ENCODE results near the gene TMED4. TPM values are rescaled to one million over a fixed set of nuclear protein-coding genes. Genes with fewer than 3 reads are reported as not detected.
A peak's percentile ranks its signal among the peaks of the same experiment; 100 is the strongest.

The TMED4 gene
- total RNA-seq = 10 to 100 TPM; 54.9 to 97.9 (median 66.4) TPM

GRCh38 chr7:44581879-44582603, at the start of gene TMED4:
TSS of gene TMED4 (minus strand) at chr7:44582231. CDS start at chr7:44582206, 25 bp downstream.
- Histone ChIP-seq H3K27ac (peak within 1 kb of the TSS; percentile 87 to 92), H3K4me1 (replicated peaks in 1 of 2) (peaks cover 12 to 16% of the 10 kb centered on the region in 2 donors), H3K4me3 (peak within 1 kb of the TSS; percentile 53 to 87 (median 74))
- in situ Hi-C loops (cut with MboI; ENCODE audit: low pct_unique_long_range_greater_than_20kb in 2 of 9, low sequenced_read_pairs in 9 of 9, unreplicated experiment in 9 of 9) = loop anchor here in 6 of 9 experiments (25.0 kb wide), 4 partner anchors 180 to 555 kb away; partner anchors contain the start of genes H2AZ2 (in 3 of the 6) and TBRG4 (in 1 of the 6)
- peak; percentile 82 to 96 (median 94) for ATAC-seq (replicated peaks in 6 of 8)
- WGBS, 10 experiments = 0% methylated on average over 1 to 2 of the region's 71 CpGs; no CpG with 5 or more reads in 8 of the 10 experiments

GRCh38 chr7:44631458-44632115, 49.6 kb upstream of the TMED4 start:
- H3K4me1 ChIP-seq (replicated peaks in 1 of 2) = peaks cover 4 to 15% of the 10 kb centered on the region in 2 donors
- H3K27ac ChIP-seq = no peak overlapping the region
- peak in 2 of 8 experiments; percentile 16 to 34 for ATAC-seq (replicated peaks in 6 of 8)
- no peak overlapping the region for H3K4me3 ChIP-seq
- WGBS, 10 experiments = 46 to 100% (median 79%) methylated on average over 1 to 6 of the region's 6 CpGs; no CpG with 5 or more reads in 1 of the 10 experiments
- in situ Hi-C loops (cut with MboI; ENCODE audit: low pct_unique_long_range_greater_than_20kb in 2 of 9, low sequenced_read_pairs in 9 of 9, unreplicated experiment in 9 of 9) = no loop called here

- ATAC-seq (replicated peaks in 6 of 8) = no peak
- 55 to 100% (median 77%) methylated on average over 1 to 10 of the region's 11 CpGs for WGBS, 10 experiments
- in situ Hi-C loops (cut with MboI; ENCODE audit: low pct_unique_long_range_greater_than_20kb in 2 of 9, low sequenced_read_pairs in 9 of 9, unreplicated experiment in 9 of 9) = no loop called here
- Histone ChIP-seq H3K27ac (no peak overlapping the region), H3K4me1 (replicated peaks in 1 of 2) (peaks cover 4 to 15% of the 10 kb centered on the region in 2 donors), H3K4me3 (no peak overlapping the region)
These were observed 48.9 kb upstream of the TMED4 start for GRCh38 chr7:44630792-44631457.

GRCh38 chr7:44629829-44630522, 47.9 kb upstream of the TMED4 start:
- Histone ChIP-seq H3K4me1 (replicated peaks in 1 of 2) (peaks cover 4 to 14% of the 10 kb centered on the region in 2 donors), H3K27ac (no peak overlapping the region), H3K4me3 (no peak overlapping the region)
- no peak for ATAC-seq (replicated peaks in 6 of 8)
- WGBS, 10 experiments = 78 to 100% (median 90%) methylated on average over 1 to 7 of the region's 13 CpGs; no CpG with 5 or more reads in 3 of the 10 experiments
- in situ Hi-C loops (cut with MboI; ENCODE audit: low pct_unique_long_range_greater_than_20kb in 2 of 9, low sequenced_read_pairs in 9 of 9, unreplicated experiment in 9 of 9) = no loop called here

GRCh38 chr7:44626620-44627019, 44.6 kb upstream of the TMED4 start:
- ATAC-seq (replicated peaks in 6 of 8) = peak in 1 of 8 experiments; percentile 27
- Histone ChIP-seq H3K27ac (no peak overlapping the region), H3K4me1 (replicated peaks in 1 of 2) (peaks cover 4 to 5% of the 10 kb centered on the region in 2 donors), H3K4me3 (no peak overlapping the region)
- in situ Hi-C loops (cut with MboI; ENCODE audit: low pct_unique_long_range_greater_than_20kb in 2 of 9, low sequenced_read_pairs in 9 of 9, unreplicated experiment in 9 of 9) = no loop called here
- WGBS, 10 experiments = 80 to 90% (median 85%) methylated on average over 1 to 4 of the region's 4 CpGs; no CpG with 5 or more reads in 7 of the 10 experiments

- peak in 1 of 8 experiments; percentile 28 for ATAC-seq (replicated peaks in 6 of 8)
- Histone ChIP-seq H3K27ac (no peak overlapping the region), H3K4me1 (replicated peaks in 1 of 2) (no peaks in the 10 kb centered on the region), H3K4me3 (no peak overlapping the region)
- in situ Hi-C loops (cut with MboI; ENCODE audit: low pct_unique_long_range_greater_than_20kb in 2 of 9, low sequenced_read_pairs in 9 of 9, unreplicated experiment in 9 of 9) = no loop called here
- 60 to 95% (median 86%) methylated on average over 1 to 6 of the region's 6 CpGs; no CpG with 5 or more reads in 2 of the 10 experiments for WGBS, 10 experiments
These were observed 43.8 kb upstream of the TMED4 start for GRCh38 chr7:44625526-44626471.

GRCh38 chr7:44624318-44624717, 42.3 kb upstream of the TMED4 start:
- Histone ChIP-seq H3K4me1 (replicated peaks in 1 of 2) (no peaks in the 10 kb centered on the region), H3K27ac (no peak overlapping the region), H3K4me3 (no peak overlapping the region)
- 58 to 100% (median 95%) methylated on average over 1 to 6 of the region's 9 CpGs; no CpG with 5 or more reads in 1 of the 10 experiments for WGBS, 10 experiments
- ATAC-seq (replicated peaks in 6 of 8) = no peak
- in situ Hi-C loops (cut with MboI; ENCODE audit: low pct_unique_long_range_greater_than_20kb in 2 of 9, low sequenced_read_pairs in 9 of 9, unreplicated experiment in 9 of 9) = no loop called here

- in situ Hi-C loops (cut with MboI; ENCODE audit: low pct_unique_long_range_greater_than_20kb in 2 of 9, low sequenced_read_pairs in 9 of 9, unreplicated experiment in 9 of 9) = no loop called here
- H3K4me3 ChIP-seq = no peak overlapping the region
- H3K4me1 ChIP-seq (replicated peaks in 1 of 2) = no peaks in the 10 kb centered on the region
- 89 to 100% (median 100%) methylated on average over 1 to 4 of the region's 5 CpGs; no CpG with 5 or more reads in 3 of the 10 experiments for WGBS, 10 experiments
- H3K27ac ChIP-seq = no peak overlapping the region
- peak in 5 of 8 experiments; percentile 16 to 53 (median 18) for ATAC-seq (replicated peaks in 6 of 8)
These were observed 40.5 kb upstream of the TMED4 start for GRCh38 chr7:44622342-44623151.

GRCh38 chr7:44621750-44622103, 39.7 kb upstream of the TMED4 start:
- ATAC-seq (replicated peaks in 6 of 8) = no peak
- in situ Hi-C loops (cut with MboI; ENCODE audit: low pct_unique_long_range_greater_than_20kb in 2 of 9, low sequenced_read_pairs in 9 of 9, unreplicated experiment in 9 of 9) = no loop called here
- 6 to 100% (median 95%) methylated on average over 1 to 5 of the region's 5 CpGs; no CpG with 5 or more reads in 2 of the 10 experiments for WGBS, 10 experiments
- Histone ChIP-seq H3K4me1 (replicated peaks in 1 of 2) (no peaks in the 10 kb centered on the region), H3K27ac (no peak overlapping the region), H3K4me3 (no peak overlapping the region)

GRCh38 chr7:44621034-44621749, 39.2 kb upstream of the TMED4 start:
- in situ Hi-C loops (cut with MboI; ENCODE audit: low pct_unique_long_range_greater_than_20kb in 2 of 9, low sequenced_read_pairs in 9 of 9, unreplicated experiment in 9 of 9) = no loop called here
- ATAC-seq (replicated peaks in 6 of 8) = peak in 3 of 8 experiments; percentile 71 to 95 (median 92)
- no peaks in the 10 kb centered on the region for H3K4me1 ChIP-seq (replicated peaks in 1 of 2)
- no peak overlapping the region for H3K4me3 ChIP-seq
- no peak overlapping the region for H3K27ac ChIP-seq
- WGBS, 10 experiments = 3 to 100% (median 89%) methylated on average over 2 to 11 of the region's 11 CpGs; no CpG with 5 or more reads in 2 of the 10 experiments

GRCh38 chr7:44618753-44619152, 36.7 kb upstream of the TMED4 start:
- in situ Hi-C loops (cut with MboI; ENCODE audit: low pct_unique_long_range_greater_than_20kb in 2 of 9, low sequenced_read_pairs in 9 of 9, unreplicated experiment in 9 of 9) = no loop called here
- no peak for ATAC-seq (replicated peaks in 6 of 8)

More at GRCh38 chr7:44618753-44619152, 36.7 kb upstream of the TMED4 start:
- Histone ChIP-seq H3K4me1 (replicated peaks in 1 of 2) (peaks cover 0 to 5% of the 10 kb centered on the region in 2 donors), H3K27ac (no peak overlapping the region), H3K4me3 (no peak overlapping the region)
- WGBS, 10 experiments = 80 to 100% (median 94%) methylated on average over 2 to 3 of the region's 3 CpGs; no CpG with 5 or more reads in 4 of the 10 experiments
